WTC11 (cell line): ENCODE measurements around the gene PPP6R3.

ENCODE experiments used
- ATF2 ChIP-seq: sonication (generic); formaldehyde crosslinking; IDR thresholded peaks from 2 replicates; pipeline ENCODE4 v1.8.1; 2022; ENCODE audit warnings: low read depth, missing genetic modification reagents, borderline replicate concordance
- CREM ChIP-seq: sonication (generic); formaldehyde crosslinking; IDR thresholded peaks from 2 replicates; pipeline ENCODE4 v1.8.1; 2022; ENCODE audit warnings: mild to moderate bottlenecking, missing genetic modification reagents, moderate library complexity
- CTCF ChIP-seq: fragments of 200-600 bp; IDR thresholded peaks from 2 replicates; pipeline ENCODE4 v1.8.0; 2022; ENCODE audit warnings: antibody characterized with exemption
- ESRRA ChIP-seq: sonication (generic); formaldehyde crosslinking; IDR thresholded peaks from 2 replicates; pipeline ENCODE4 v1.8.1; 2022; ENCODE audit warnings: mild to moderate bottlenecking, missing genetic modification reagents, borderline replicate concordance
- FOXP4 ChIP-seq: sonication (generic); formaldehyde crosslinking; IDR thresholded peaks from 2 replicates; pipeline ENCODE4 v1.8.0; 2022; ENCODE audit warnings: mild to moderate bottlenecking, missing genetic modification reagents
- KAT7 ChIP-seq: sonication (generic); formaldehyde crosslinking; IDR thresholded peaks from 2 replicates; pipeline ENCODE4 v1.8.1; 2023; ENCODE audit warnings: missing genetic modification reagents, mild to moderate bottlenecking, borderline replicate concordance
- MAX ChIP-seq: sonication (generic); formaldehyde crosslinking; IDR thresholded peaks from 2 replicates; pipeline ENCODE4 v1.8.0; 2022; ENCODE audit warnings: mild to moderate bottlenecking, missing genetic modification reagents
- MYBL2 ChIP-seq: sonication (generic); formaldehyde crosslinking; IDR thresholded peaks from 2 replicates; pipeline ENCODE4 v1.8.1; 2023; ENCODE audit warnings: mild to moderate bottlenecking, moderate library complexity, missing genetic modification reagents
- SP1 ChIP-seq: sonication (generic); formaldehyde crosslinking; conservative IDR thresholded peaks from 2 replicates; pipeline ENCODE4 v1.8.1; 2022; ENCODE audit warnings: missing genetic modification reagents
- TCF7 ChIP-seq: sonication (generic); formaldehyde crosslinking; IDR thresholded peaks from 2 replicates; pipeline ENCODE4 v1.8.0; 2022; ENCODE audit warnings: mild to moderate bottlenecking, low read depth, missing genetic modification reagents, moderate library complexity
- ZBTB21 ChIP-seq: sonication (generic); formaldehyde crosslinking; IDR thresholded peaks from 2 replicates; pipeline ENCODE4 v1.8.1; 2023; ENCODE audit warnings: mild to moderate bottlenecking, missing genetic modification reagents, borderline replicate concordance

GRCh38 chr11:68470304-68470811 is 9.8 kb downstream of the PPP6R3 start:
- TF ChIP-seq ESRRA (CRISPR knock-in tag), result no peak
- no peak for TF ChIP-seq ZBTB21 (CRISPR knock-in tag)
- TF ChIP-seq CTCF, result no peak
- no peak for TF ChIP-seq MAX (CRISPR knock-in tag)
- no peak for TF ChIP-seq ATF2 (CRISPR knock-in tag)
- TF ChIP-seq SP1, result no peak
- TF ChIP-seq KAT7, result no peak
- no peak for TF ChIP-seq TCF7
- no peak for TF ChIP-seq FOXP4
- no peak for TF ChIP-seq CREM
- no peak for TF ChIP-seq MYBL2 (CRISPR knock-in tag)
